WTC11 (cell line): ENCODE data around the gene PRR15L. TPM values are rescaled to one million over a fixed set of nuclear protein-coding genes. Genes with fewer than 3 reads are reported as not detected.

Experiments used
- ATAC-seq: fragments of 200-7000 bp; cut with Tn5 transposase; 2 replicates; pipeline ENCODE4 v1.10.0; 2021; ENCODE audit warnings: mild to moderate bottlenecking, moderate library complexity
- CTCF ChIA-PET: fragments of 300-600 bp; sonication (Branson Sonifier 250); formaldehyde crosslinking; loops from one replicate; lab custom pipeline; 2021; ENCODE audit warnings: antibody characterized with exemption; lab: Charles Lee
- POLR2A ChIA-PET: fragments of 350-600 bp; sonication (Branson Sonifier 250); formaldehyde crosslinking; loops from one replicate; lab custom pipeline; 2021; ENCODE audit warnings: antibody characterized with exemption; lab: Charles Lee
- DNase-seq: peaks from one replicate; pipeline ENCODE4 v3.0.0; 2021; ENCODE audit warnings: low spot score
- H3K27ac Mint-ChIP-seq: 2 replicates; pipeline ENCODE4 v1.8.0; 2021; ENCODE audit warnings: mixed read lengths
- H3K27me3 Mint-ChIP-seq: 2 replicates; pipeline ENCODE4 v1.8.0; 2021; ENCODE audit warnings: low read depth, mild to moderate bottlenecking, moderate library complexity, mixed read lengths
- H3K36me3 Mint-ChIP-seq: 2 replicates; pipeline ENCODE4 v1.8.0; 2021; ENCODE audit warnings: mixed read lengths
- H3K4me1 Mint-ChIP-seq: 2 replicates; pipeline ENCODE4 v1.8.0; 2022; ENCODE audit warnings: mixed read lengths
- H3K4me3 Mint-ChIP-seq: 2 replicates; pipeline ENCODE4 v1.8.0; 2021; ENCODE audit warnings: mild to moderate bottlenecking, moderate library complexity, mixed read lengths
- H3K9me3 Mint-ChIP-seq: 2 replicates; pipeline ENCODE4 v1.8.0; 2021; ENCODE audit warnings: mixed read lengths
- CTCF ChIP-seq: fragments of 200-600 bp; IDR thresholded peaks from 2 replicates; pipeline ENCODE4 v1.8.0; 2022; ENCODE audit warnings: antibody characterized with exemption
- ETV6 ChIP-seq: sonication (generic); formaldehyde crosslinking; IDR thresholded peaks from 2 replicates; pipeline ENCODE4 v1.8.1; 2022; ENCODE audit warnings: mild to moderate bottlenecking, missing genetic modification reagents
- FOXP1 ChIP-seq: sonication (generic); formaldehyde crosslinking; IDR thresholded peaks from 2 replicates; pipeline ENCODE4 v1.8.0; 2022; ENCODE audit warnings: missing genetic modification reagents, mild to moderate bottlenecking, moderate library complexity, borderline replicate concordance
- JUN ChIP-seq: sonication (generic); formaldehyde crosslinking; IDR thresholded peaks from 2 replicates; pipeline ENCODE4 v1.8.0; 2023; ENCODE audit warnings: mild to moderate bottlenecking, missing genetic modification reagents
- KAT7 ChIP-seq: sonication (generic); formaldehyde crosslinking; IDR thresholded peaks from 2 replicates; pipeline ENCODE4 v1.8.1; 2023; ENCODE audit warnings: missing genetic modification reagents, mild to moderate bottlenecking, borderline replicate concordance
- MLX ChIP-seq: sonication (generic); formaldehyde crosslinking; IDR thresholded peaks from 2 replicates; pipeline ENCODE4 v1.8.1; 2023; ENCODE audit warnings: mild to moderate bottlenecking, missing genetic modification reagents, moderate library complexity
- MYBL2 ChIP-seq: sonication (generic); formaldehyde crosslinking; IDR thresholded peaks from 2 replicates; pipeline ENCODE4 v1.8.1; 2023; ENCODE audit warnings: mild to moderate bottlenecking, moderate library complexity, missing genetic modification reagents
- NFATC4 ChIP-seq: fragments of 250-450 bp; sonication (Bioruptor Pico); IDR thresholded peaks from 2 replicates; pipeline ENCODE4 v1.9.0; 2021; ENCODE audit warnings: mild to moderate bottlenecking
- NFYB ChIP-seq: sonication (generic); formaldehyde crosslinking; conservative IDR thresholded peaks from 2 replicates; pipeline ENCODE4 v1.8.0; 2022; ENCODE audit warnings: low read depth, missing genetic modification reagents
- NR2C2 ChIP-seq: sonication (generic); formaldehyde crosslinking; IDR thresholded peaks from 2 replicates; pipeline ENCODE4 v1.8.0; 2022; ENCODE audit warnings: mild to moderate bottlenecking, missing genetic modification reagents
- PRRX2 ChIP-seq: fragments of 250-450 bp; sonication (Bioruptor Pico); IDR thresholded peaks from 2 replicates; pipeline ENCODE4 v1.8.0; 2021; ENCODE audit warnings: mild to moderate bottlenecking
- RELA ChIP-seq: sonication (generic); formaldehyde crosslinking; IDR thresholded peaks from 2 replicates; pipeline ENCODE4 v1.8.1; 2022; ENCODE audit warnings: missing genetic modification reagents, mild to moderate bottlenecking, borderline replicate concordance
- SOX15 ChIP-seq: fragments of 250-450 bp; sonication (Bioruptor Pico); IDR thresholded peaks from 2 replicates; pipeline ENCODE4 v1.9.0; 2021; ENCODE audit warnings: mild to moderate bottlenecking
- ZNF121 ChIP-seq: sonication (generic); formaldehyde crosslinking; IDR thresholded peaks from 2 replicates; pipeline ENCODE4 v1.8.0; 2023; ENCODE audit warnings: missing genetic modification reagents
- ZNF138 ChIP-seq: sonication (generic); formaldehyde crosslinking; conservative IDR thresholded peaks from 2 replicates; pipeline ENCODE4 v1.8.1; 2022; ENCODE audit warnings: mild to moderate bottlenecking, moderate library complexity, missing genetic modification reagents
- ZNF219 ChIP-seq: sonication (generic); formaldehyde crosslinking; IDR thresholded peaks from 2 replicates; pipeline ENCODE4 v1.8.0; 2023; ENCODE audit warnings: missing genetic modification reagents, mild to moderate bottlenecking, borderline replicate concordance
- ZNF317 ChIP-seq: sonication (generic); formaldehyde crosslinking; IDR thresholded peaks from 2 replicates; pipeline ENCODE4 v1.8.1; 2023; ENCODE audit warnings: low read depth, mild to moderate bottlenecking, moderate library complexity, missing genetic modification reagents, borderline replicate concordance
- ZNF396 ChIP-seq: fragments of 250-450 bp; sonication (Bioruptor Pico); IDR thresholded peaks from 2 replicates; pipeline ENCODE4 v1.8.0; 2021; ENCODE audit warnings: mild to moderate bottlenecking, moderate library complexity, borderline replicate concordance
- ZNF416 ChIP-seq: fragments of 250-450 bp; sonication (Bioruptor Pico); IDR thresholded peaks from 2 replicates; pipeline ENCODE4 v1.9.0; 2021; ENCODE audit warnings: mild to moderate bottlenecking, inconsistent platforms
- ZNF512 ChIP-seq: sonication (generic); formaldehyde crosslinking; IDR thresholded peaks from 2 replicates; pipeline ENCODE4 v1.8.1; 2022; ENCODE audit warnings: missing genetic modification reagents, borderline replicate concordance
- total RNA-seq: library from RNA; stranded (reverse); gene quantifications from 3 replicates; pipeline ENCODE4 v1.2.3, GENCODE V29; 2021
- TF ChIP-seq, protein P1 (sequence below): sonication (generic); formaldehyde crosslinking; conservative IDR thresholded peaks from 2 replicates; pipeline ENCODE4 v1.8.1; 2023; ENCODE audit warnings: mild to moderate bottlenecking, low read depth, missing genetic modification reagents, moderate library complexity
- TF ChIP-seq, protein P2 (sequence below): sonication (generic); formaldehyde crosslinking; IDR thresholded peaks from 2 replicates; pipeline ENCODE4 v1.8.0; 2022; ENCODE audit warnings: mild to moderate bottlenecking, missing genetic modification reagents

The PRR15L gene
- total RNA-seq, 1 experiment from 2014 or later = 0.59 TPM

DNA sequence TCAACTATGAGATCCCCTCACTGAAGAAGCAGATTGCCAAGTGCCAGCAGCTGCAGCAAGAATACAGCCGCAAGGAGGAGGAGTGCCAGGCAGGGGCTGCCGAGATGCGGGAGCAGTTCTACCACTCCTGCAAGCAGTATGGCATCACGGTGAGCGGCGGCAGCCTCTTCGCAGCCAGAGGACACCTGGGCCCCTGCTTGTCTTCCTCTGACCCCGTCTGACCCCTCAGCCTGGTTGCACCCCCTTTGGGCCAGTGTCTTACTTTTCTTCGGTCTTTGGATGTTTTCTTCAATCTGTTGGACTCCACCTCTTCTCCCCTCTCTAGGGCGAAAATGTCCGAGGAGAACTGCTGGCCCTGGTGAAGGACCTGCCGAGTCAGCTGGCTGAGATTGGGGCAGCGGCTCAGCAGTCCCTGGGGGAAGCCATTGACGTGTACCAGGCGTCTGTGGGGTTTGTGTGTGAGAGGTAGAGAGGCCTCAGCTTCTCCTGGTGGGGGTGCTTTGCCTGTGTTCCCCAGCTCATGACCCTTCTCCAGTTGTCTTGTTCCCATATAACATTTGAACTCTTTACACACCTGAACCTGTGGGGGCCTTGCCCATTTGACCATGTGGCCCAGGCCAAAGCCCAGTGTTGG lies 17.6 kb upstream of the PRR15L start:
- peaks cover 45% of the 10 kb centered on the region for H3K36me3 Mint-ChIP-seq
- H3K9me3 Mint-ChIP-seq = no peaks in the 10 kb centered on the region
- DNase-seq (peak; percentile 64), ATAC-seq (peak; percentile 3; the same call in 1 of the 2 replicates)
- H3K4me1 Mint-ChIP-seq = peaks cover 12% of the 10 kb centered on the region
- 0 out of 2 replicates have a peak overlapping the region, but pooled peaks have one; percentile 3 for H3K27ac Mint-ChIP-seq
- POLR2A ChIA-PET = no interaction called here
- TF ChIP-seq ETV6 (CRISPR knock-in tag) (no peak), CTCF (peak; percentile 23; the same call in 1 of the 2 replicates)
- TF ChIP-seq, all 79 proteins: peak for 1
- H3K27me3 Mint-ChIP-seq = peaks cover 2% of the 10 kb centered on the region
- CTCF ChIA-PET = interaction anchor here (0.8 to 7.3 kb wide), 6 partner anchors 17 to 50 kb away, joined by 3 to 242 read pairs (median 4); partner anchors contain the start of genes PNPO and PRR15L
- H3K4me3 Mint-ChIP-seq = no peak overlapping the region

DNA sequence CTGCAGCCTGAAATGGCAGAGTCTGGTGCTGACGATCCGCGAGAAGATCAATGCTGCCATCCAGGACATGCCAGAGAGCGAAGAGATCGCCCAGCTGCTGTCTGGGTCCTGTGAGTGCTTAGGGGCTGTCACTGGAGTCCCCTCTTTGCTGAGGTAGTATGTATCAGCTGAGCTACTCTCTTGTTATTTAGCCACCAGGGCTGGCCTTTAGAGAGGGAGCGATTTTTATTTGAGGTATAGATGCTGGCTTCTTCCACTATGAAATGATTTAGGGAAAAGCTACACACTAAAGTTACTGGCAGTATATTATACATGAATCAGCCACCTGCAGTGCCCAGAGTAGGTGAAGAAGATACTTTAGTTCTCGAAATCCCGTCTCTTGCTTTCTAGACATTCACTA lies 15.9 kb upstream of the PRR15L start:
- POLR2A ChIA-PET = no interaction called here
- no peak for ATAC-seq
- H3K9me3 Mint-ChIP-seq = no peaks in the 10 kb centered on the region
- TF ChIP-seq FOXP1 (no peak), ZNF219 (CRISPR knock-in tag) (no peak), NR2C2 (no peak), RELA (CRISPR knock-in tag) (no peak), ZNF121 (CRISPR knock-in tag) (no peak), NFATC4 (CRISPR knock-in tag) (no peak), KAT7 (CRISPR knock-in tag) (no peak), MLX (CRISPR knock-in tag) (no peak), ZNF396 (no peak)
- TF ChIP-seq, all 79 proteins: peak for 0
- Mint-ChIP-seq H3K27ac (no peak overlapping the region), H3K36me3 (peaks cover 31% of the 10 kb centered on the region), H3K27me3 (peaks cover 10% of the 10 kb centered on the region), H3K4me1 (peaks cover 14% of the 10 kb centered on the region), H3K4me3 (no peak overlapping the region)
- CTCF ChIA-PET = interaction anchor here (1.1 to 7.3 kb wide), 2 partner anchors 27 to 42 kb away, joined by 5 to 242 read pairs; no protein-coding TSS in a partner anchor
- DNase-seq = no peak

DNA sequence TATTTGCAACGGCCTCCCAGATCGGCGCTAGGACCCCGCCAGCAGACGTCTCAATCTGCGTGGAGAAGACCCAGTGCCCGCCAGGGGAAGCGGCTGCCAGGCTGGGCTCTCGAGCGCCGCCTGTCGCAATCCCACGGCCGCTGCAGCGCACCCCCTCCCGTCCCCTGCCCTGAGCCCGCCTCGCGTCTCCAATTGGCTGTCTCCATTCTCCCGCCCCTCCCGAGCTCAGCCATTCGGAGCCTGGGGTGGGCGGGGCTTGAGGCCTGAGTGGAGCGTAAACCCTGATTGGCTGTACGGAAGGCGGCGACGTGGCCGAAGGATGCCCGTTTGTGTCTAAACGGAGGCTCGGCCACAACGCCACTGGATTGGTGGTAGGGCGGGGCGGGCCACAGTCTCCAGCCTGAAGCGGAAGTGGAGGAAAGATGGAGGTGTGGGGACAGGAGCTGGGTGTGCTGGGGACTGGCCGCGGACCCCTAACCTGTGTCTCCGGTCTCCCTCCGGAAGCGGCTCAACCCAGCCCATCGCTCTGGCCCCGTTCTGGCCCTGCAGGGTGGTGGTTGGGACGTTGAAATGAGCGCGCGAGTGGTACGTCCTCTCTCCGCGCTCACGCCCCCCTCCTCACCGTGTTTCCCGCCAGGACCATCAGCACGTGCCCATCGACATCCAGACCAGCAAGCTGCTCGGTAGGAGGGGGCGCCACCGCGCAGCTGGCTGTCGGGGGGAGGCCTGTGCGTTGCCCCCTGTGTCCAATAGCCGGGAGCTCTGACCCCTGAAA lies 13.2 kb upstream of the PRR15L start, which contains the start of gene CDK5RAP3:
TSS of gene CDK5RAP3 (plus strand) at position 389 of the 775 bp plus-strand sequence. CDS start at position 423, 34 bp downstream.
- Mint-ChIP-seq H3K27me3 (peaks cover 16% of the 10 kb centered on the region), H3K36me3 (peaks cover 19% of the 10 kb centered on the region), H3K27ac (peak within 1 kb of the TSS; percentile 94), H3K4me3 (peak within 1 kb of the TSS; percentile 82), H3K9me3 (no peaks in the 10 kb centered on the region), H3K4me1 (peaks cover 14% of the 10 kb centered on the region)
- CTCF ChIA-PET = interaction anchor here (0.5 to 5.4 kb wide), 57 partner anchors 8 to 914 kb away, joined by 3 to 119 read pairs (median 6); partner anchors contain the start of genes LRRC46, MRPL10, NFE2L1 and OSBPL7
- peak; percentile 100 for DNase-seq
- POLR2A ChIA-PET = interaction anchor here (0.7 to 2.0 kb wide), 10 partner anchors 13 to 140 kb away, joined by 3 to 10 read pairs (median 4); partner anchors contain the start of genes LRRC46, MRPL10, PNPO and PRR15L
- ATAC-seq = peak; percentile 98
- TF ChIP-seq ZNF512 (CRISPR knock-in tag) (no peak), RELA (CRISPR knock-in tag) (peak; percentile 97), PRRX2 (CRISPR knock-in tag) (no peak), ZNF317 (no peak), ZNF416 (CRISPR knock-in tag) (0 out of 2 replicates have a peak, but pooled peaks have one; percentile 54), ZNF138 (CRISPR knock-in tag) (peak; percentile 87; the same call in 1 of the 2 replicates), SOX15 (CRISPR knock-in tag) (no peak), JUN (peak; percentile 96), NFYB (CRISPR knock-in tag) (peak; percentile 89), MLX (CRISPR knock-in tag) (peak; percentile 93), MYBL2 (peak; percentile 96)
- TF ChIP-seq, protein P1, sequence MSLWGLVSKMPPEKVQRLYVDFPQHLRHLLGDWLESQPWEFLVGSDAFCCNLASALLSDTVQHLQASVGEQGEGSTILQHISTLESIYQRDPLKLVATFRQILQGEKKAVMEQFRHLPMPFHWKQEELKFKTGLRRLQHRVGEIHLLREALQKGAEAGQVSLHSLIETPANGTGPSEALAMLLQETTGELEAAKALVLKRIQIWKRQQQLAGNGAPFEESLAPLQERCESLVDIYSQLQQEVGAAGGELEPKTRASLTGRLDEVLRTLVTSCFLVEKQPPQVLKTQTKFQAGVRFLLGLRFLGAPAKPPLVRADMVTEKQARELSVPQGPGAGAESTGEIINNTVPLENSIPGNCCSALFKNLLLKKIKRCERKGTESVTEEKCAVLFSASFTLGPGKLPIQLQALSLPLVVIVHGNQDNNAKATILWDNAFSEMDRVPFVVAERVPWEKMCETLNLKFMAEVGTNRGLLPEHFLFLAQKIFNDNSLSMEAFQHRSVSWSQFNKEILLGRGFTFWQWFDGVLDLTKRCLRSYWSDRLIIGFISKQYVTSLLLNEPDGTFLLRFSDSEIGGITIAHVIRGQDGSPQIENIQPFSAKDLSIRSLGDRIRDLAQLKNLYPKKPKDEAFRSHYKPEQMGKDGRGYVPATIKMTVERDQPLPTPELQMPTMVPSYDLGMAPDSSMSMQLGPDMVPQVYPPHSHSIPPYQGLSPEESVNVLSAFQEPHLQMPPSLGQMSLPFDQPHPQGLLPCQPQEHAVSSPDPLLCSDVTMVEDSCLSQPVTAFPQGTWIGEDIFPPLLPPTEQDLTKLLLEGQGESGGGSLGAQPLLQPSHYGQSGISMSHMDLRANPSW = no peak
- TF ChIP-seq, protein P2, sequence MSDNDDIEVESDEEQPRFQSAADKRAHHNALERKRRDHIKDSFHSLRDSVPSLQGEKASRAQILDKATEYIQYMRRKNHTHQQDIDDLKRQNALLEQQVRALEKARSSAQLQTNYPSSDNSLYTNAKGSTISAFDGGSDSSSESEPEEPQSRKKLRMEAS = peak; percentile 100
